ENCODE data around the gene COL11A2. TPM values are rescaled to one million over a fixed set of nuclear protein-coding genes. Genes with fewer than 3 reads are reported as not detected.

The COL11A2 gene
- total and polyA plus RNA-seq, 2 of the 13 experiments (the other 11 are each of a cell fraction or from before 2014, with no cell fraction given): 0.55 TPM

DNA sequence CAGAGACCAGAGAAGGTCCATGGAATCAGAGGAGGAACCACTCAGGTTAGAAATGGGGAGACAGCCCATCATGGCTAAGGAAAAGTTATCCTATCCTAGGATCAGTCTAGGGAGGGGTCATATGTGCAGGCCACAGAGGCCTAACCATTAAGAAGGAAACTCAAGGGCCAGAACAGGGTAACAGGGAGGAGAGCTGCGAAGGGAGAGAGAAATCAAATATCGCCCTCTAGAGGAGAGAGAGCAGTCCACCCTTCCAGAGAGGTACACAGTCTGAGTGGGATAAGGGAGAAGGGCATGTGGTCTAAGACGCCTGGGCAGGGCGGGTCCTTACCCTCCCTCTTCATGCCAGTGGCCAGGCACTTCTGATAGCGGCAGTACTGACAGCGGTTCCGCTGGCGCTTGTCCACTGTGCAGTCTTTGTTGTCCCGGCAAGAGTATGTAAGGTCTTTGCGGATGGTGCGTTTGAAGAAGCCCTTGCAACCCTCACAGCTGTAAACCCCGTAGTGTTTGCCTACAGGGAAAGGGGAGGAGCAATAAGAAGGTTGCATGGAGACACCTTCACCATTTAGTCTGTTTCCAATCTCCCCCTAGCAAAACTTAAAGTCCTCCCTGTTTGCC lies 5.3 kb upstream of the COL11A2 start (continued):
- TF ChIP-seq MYNN (CRISPR knock-in tag; IDR thresholded peaks at IDR 0.05; ENCODE audit: low read depth): 0 out of 2 replicates have a peak, but pooled peaks have one; percentile 31
- TF ChIP-seq ZFY (CRISPR knock-in tag; IDR thresholded peaks at IDR 0.05): peak; percentile 46; the same call in 1 of the 2 replicates
- TF ChIP-seq, protein P1, sequence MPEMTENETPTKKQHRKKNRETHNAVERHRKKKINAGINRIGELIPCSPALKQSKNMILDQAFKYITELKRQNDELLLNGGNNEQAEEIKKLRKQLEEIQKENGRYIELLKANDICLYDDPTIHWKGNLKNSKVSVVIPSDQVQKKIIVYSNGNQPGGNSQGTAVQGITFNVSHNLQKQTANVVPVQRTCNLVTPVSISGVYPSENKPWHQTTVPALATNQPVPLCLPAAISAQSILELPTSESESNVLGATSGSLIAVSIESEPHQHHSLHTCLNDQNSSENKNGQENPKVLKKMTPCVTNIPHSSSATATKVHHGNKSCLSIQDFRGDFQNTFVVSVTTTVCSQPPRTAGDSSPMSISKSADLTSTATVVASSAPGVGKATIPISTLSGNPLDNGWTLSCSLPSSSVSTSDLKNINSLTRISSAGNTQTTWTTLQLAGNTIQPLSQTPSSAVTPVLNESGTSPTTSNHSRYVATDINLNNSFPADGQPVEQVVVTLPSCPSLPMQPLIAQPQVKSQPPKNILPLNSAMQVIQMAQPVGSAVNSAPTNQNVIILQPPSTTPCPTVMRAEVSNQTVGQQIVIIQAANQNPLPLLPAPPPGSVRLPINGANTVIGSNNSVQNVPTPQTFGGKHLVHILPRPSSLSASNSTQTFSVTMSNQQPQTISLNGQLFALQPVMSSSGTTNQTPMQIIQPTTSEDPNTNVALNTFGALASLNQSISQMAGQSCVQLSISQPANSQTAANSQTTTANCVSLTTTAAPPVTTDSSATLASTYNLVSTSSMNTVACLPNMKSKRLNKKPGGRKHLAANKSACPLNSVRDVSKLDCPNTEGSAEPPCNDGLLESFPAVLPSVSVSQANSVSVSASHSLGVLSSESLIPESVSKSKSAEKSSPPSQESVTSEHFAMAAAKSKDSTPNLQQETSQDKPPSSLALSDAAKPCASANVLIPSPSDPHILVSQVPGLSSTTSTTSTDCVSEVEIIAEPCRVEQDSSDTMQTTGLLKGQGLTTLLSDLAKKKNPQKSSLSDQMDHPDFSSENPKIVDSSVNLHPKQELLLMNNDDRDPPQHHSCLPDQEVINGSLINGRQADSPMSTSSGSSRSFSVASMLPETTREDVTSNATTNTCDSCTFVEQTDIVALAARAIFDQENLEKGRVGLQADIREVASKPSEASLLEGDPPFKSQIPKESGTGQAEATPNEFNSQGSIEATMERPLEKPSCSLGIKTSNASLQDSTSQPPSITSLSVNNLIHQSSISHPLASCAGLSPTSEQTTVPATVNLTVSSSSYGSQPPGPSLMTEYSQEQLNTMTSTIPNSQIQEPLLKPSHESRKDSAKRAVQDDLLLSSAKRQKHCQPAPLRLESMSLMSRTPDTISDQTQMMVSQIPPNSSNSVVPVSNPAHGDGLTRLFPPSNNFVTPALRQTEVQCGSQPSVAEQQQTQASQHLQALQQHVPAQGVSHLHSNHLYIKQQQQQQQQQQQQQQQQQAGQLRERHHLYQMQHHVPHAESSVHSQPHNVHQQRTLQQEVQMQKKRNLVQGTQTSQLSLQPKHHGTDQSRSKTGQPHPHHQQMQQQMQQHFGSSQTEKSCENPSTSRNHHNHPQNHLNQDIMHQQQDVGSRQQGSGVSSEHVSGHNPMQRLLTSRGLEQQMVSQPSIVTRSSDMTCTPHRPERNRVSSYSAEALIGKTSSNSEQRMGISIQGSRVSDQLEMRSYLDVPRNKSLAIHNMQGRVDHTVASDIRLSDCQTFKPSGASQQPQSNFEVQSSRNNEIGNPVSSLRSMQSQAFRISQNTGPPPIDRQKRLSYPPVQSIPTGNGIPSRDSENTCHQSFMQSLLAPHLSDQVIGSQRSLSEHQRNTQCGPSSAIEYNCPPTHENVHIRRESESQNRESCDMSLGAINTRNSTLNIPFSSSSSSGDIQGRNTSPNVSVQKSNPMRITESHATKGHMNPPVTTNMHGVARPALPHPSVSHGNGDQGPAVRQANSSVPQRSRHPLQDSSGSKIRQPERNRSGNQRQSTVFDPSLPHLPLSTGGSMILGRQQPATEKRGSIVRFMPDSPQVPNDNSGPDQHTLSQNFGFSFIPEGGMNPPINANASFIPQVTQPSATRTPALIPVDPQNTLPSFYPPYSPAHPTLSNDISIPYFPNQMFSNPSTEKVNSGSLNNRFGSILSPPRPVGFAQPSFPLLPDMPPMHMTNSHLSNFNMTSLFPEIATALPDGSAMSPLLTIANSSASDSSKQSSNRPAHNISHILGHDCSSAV (CRISPR knock-in tag; IDR thresholded peaks at IDR 0.05; ENCODE audit: borderline replicate concordance): no peak
- peak; percentile 37; the same call in 1 of the 2 replicates for TF ChIP-seq RARA (CRISPR knock-in tag; IDR thresholded peaks at IDR 0.05)
- TF ChIP-seq, protein P2, sequence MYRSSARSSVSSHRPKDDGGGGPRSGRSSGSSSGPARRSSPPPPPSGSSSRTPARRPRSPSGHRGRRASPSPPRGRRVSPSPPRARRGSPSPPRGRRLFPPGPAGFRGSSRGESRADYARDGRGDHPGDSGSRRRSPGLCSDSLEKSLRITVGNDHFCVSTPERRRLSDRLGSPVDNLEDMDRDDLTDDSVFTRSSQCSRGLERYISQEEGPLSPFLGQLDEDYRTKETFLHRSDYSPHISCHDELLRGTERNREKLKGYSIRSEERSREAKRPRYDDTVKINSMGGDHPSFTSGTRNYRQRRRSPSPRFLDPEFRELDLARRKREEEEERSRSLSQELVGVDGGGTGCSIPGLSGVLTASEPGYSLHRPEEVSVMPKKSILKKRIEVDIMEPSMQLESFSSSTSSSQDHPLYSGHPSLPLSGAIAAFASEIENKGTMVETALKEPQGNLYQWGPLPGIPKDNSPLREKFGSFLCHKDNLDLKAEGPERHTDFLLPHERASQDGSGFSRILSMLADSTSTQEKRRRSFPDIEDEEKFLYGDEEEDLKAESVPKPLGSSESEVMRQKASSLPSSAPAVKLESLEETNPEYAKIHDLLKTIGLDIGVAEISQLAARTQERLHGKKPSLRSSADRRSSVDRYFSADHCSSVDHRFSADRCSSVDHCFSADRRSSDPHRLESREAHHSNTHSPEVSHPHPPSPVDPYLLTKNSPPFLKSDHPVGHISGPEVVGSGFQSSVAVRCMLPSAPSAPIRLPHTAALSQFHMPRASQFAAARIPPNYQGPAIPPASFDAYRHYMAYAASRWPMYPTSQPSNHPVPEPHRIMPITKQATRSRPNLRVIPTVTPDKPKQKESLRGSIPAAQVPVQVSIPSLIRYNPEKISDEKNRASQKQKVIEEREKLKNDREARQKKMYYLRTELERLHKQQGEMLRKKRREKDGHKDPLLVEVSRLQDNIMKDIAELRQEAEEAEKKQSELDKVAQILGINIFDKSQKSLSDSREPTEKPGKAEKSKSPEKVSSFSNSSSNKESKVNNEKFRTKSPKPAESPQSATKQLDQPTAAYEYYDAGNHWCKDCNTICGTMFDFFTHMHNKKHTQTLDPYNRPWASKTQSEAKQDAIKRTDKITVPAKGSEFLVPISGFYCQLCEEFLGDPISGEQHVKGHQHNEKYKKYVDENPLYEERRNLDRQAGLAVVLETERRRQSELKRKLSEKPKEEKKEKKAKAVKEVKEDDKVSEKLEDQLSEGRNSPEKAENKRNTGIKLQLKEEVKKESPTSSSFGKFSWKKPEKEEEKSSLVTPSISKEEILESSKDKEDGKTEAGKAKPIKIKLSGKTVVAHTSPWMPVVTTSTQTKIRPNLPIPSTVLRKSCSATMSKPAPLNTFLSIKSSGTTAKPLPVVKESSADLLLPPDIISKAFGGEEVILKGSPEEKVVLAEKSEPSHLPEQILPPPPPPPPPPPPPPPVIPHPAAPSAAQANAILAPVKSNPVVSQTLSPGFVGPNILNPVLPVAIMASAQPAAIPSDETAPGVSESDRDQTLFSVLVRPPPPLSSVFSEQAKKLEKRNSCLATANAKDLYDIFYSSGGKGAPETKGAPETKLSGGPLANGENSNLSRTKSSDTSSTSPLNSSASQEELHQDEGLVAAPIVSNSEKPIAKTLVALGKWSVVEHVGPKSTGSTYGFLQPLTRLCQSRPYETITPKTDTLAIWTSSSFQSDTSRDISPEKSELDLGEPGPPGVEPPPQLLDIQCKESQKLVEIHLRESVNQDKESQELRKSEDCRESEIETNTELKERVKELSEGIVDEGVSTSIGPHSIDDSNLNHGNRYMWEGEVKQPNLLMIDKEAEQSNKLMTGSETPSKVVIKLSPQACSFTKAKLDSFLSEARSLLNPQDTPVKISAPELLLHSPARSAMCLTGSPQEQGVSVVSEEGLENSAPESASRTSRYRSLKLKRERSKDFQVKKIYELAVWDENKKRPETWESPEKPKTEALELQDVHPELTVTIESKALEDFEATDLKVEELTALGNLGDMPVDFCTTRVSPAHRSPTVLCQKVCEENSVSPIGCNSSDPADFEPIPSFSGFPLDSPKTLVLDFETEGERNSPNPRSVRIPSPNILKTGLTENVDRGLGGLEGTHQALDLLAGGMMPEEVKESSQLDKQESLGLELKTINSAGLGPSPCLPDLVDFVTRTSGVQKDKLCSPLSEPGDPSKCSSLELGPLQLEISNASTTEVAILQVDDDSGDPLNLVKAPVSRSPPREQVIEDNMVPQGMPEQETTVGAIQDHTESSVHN (CRISPR knock-in tag; IDR thresholded peaks at IDR 0.05): peak; percentile 32; the same call in 1 of the 2 replicates
- no peak for TF ChIP-seq ZEB1 (IDR thresholded peaks at IDR 0.05; ENCODE audit: insufficient replicate concordance, low read depth)
